ENCODE data around the gene SNX11. TPM values are rescaled to one million over a fixed set of nuclear protein-coding genes. Genes with fewer than 3 reads are reported as not detected.
A peak's percentile ranks its signal among the peaks of the same experiment; 100 is the strongest.
"Not testable (repeated sequence)": the region's sequence is repeated elsewhere in the genome, so short reads cannot be mapped to it uniquely, and the experiment has no call there.

The SNX11 gene
- total RNA-seq, 1 donor from 2014 or later, result 34.9 TPM

- not testable (repeated sequence) for H3K4me3 Mint-ChIP-seq, H3K27me3 Mint-ChIP-seq, H3K27ac Mint-ChIP-seq, DNase-seq, H3K4me1 Mint-ChIP-seq, H3K9me3 Mint-ChIP-seq
- peaks cover 38% of the 10 kb centered on the region for H3K36me3 Mint-ChIP-seq (ENCODE audit: low read depth)
- intact Hi-C loops (cut with micrococcal nuclease), result loop anchor here (1.0 kb wide), 1 partner anchor 48 kb away; no protein-coding TSS in a partner anchor
Observed at GRCh38 chr17:48073566-48074094, 33.9 kb upstream of the SNX11 start.

GRCh38 chr17:48074322-48075081 is 33.1 kb upstream of the SNX11 start:
- peaks cover 33% of the 10 kb centered on the region for H3K36me3 Mint-ChIP-seq (ENCODE audit: low read depth)
- no peak overlapping the region for H3K27ac Mint-ChIP-seq
- intact Hi-C loops (cut with micrococcal nuclease), result loop anchor here (1.0 kb wide), 1 partner anchor 49 kb away; no protein-coding TSS in a partner anchor
- DNase-seq, result peak; percentile 93
- H3K4me3 Mint-ChIP-seq, result no peak overlapping the region
- H3K4me1 Mint-ChIP-seq, result peaks cover 3% of the 10 kb centered on the region
- no peaks in the 10 kb centered on the region for H3K9me3 Mint-ChIP-seq
- no peaks in the 10 kb centered on the region for H3K27me3 Mint-ChIP-seq

GRCh38 chr17:48077152-48077551 is 30.4 kb upstream of the SNX11 start:
- H3K4me1 Mint-ChIP-seq; DNase-seq; H3K27ac Mint-ChIP-seq; H3K4me3 Mint-ChIP-seq; intact Hi-C loops (cut with micrococcal nuclease); H3K9me3 Mint-ChIP-seq; H3K27me3 Mint-ChIP-seq: not testable (repeated sequence)
- peaks cover 21% of the 10 kb centered on the region for H3K36me3 Mint-ChIP-seq (ENCODE audit: low read depth)

GRCh38 chr17:48081858-48082257 is 25.7 kb upstream of the SNX11 start:
- no peaks in the 10 kb centered on the region for H3K9me3 Mint-ChIP-seq
- no peak for DNase-seq
- no peaks in the 10 kb centered on the region for H3K36me3 Mint-ChIP-seq (ENCODE audit: low read depth)
- H3K27me3 Mint-ChIP-seq, result no peaks in the 10 kb centered on the region
- intact Hi-C loops (cut with micrococcal nuclease), result loop anchor here (2.0 kb wide), 1 partner anchor 49 kb away; no protein-coding TSS in a partner anchor
- no peak overlapping the region for H3K4me3 Mint-ChIP-seq
- H3K4me1 Mint-ChIP-seq, result peaks cover 2% of the 10 kb centered on the region
- no peak overlapping the region for H3K27ac Mint-ChIP-seq

- no peak for DNase-seq
- Mint-ChIP-seq H3K27ac (no peak overlapping the region), H3K27me3 (no peaks in the 10 kb centered on the region), H3K4me3 (no peak overlapping the region), H3K9me3 (no peaks in the 10 kb centered on the region), H3K4me1 (peaks cover 3% of the 10 kb centered on the region), H3K36me3 (ENCODE audit: low read depth) (peaks cover 4% of the 10 kb centered on the region)
- intact Hi-C loops (cut with micrococcal nuclease), result no loop called here
Observed at GRCh38 chr17:48084932-48085331, 22.6 kb upstream of the SNX11 start.

- intact Hi-C loops (cut with micrococcal nuclease), result no loop called here
- Mint-ChIP-seq H3K9me3 (no peaks in the 10 kb centered on the region), H3K27me3 (no peaks in the 10 kb centered on the region), H3K4me1 (peaks cover 6% of the 10 kb centered on the region), H3K36me3 (ENCODE audit: low read depth) (peaks cover 21% of the 10 kb centered on the region), H3K27ac (no peak overlapping the region), H3K4me3 (no peak overlapping the region)
- no peak for DNase-seq
Observed at GRCh38 chr17:48093341-48094045, 14.1 kb upstream of the SNX11 start.

- Mint-ChIP-seq H3K27ac (no peak overlapping the region), H3K4me3 (no peak overlapping the region), H3K4me1 (peaks cover 8% of the 10 kb centered on the region), H3K9me3 (no peaks in the 10 kb centered on the region), H3K27me3 (no peaks in the 10 kb centered on the region), H3K36me3 (ENCODE audit: low read depth) (peaks cover 17% of the 10 kb centered on the region)
- intact Hi-C loops (cut with micrococcal nuclease), result no loop called here
- no peak for DNase-seq
Observed at GRCh38 chr17:48095611-48096010, 12.0 kb upstream of the SNX11 start.

- no peaks in the 10 kb centered on the region for H3K9me3 Mint-ChIP-seq
- peaks cover 28% of the 10 kb centered on the region for H3K4me1 Mint-ChIP-seq
- H3K4me3 Mint-ChIP-seq, result peak overlapping the region; percentile 99
- intact Hi-C loops (cut with micrococcal nuclease), result loop anchor here (2.0 to 10.0 kb wide), 4 partner anchors 51 to 795 kb away; partner anchors contain the start of genes ATP5MC1, HOXB3, HOXB5 and NFE2L1
- no peak overlapping the region for H3K27ac Mint-ChIP-seq
- no peaks in the 10 kb centered on the region for H3K27me3 Mint-ChIP-seq
- no peak for DNase-seq
- H3K36me3 Mint-ChIP-seq (ENCODE audit: low read depth), result peaks cover 9% of the 10 kb centered on the region
Observed at GRCh38 chr17:48100160-48100559, 7.4 kb upstream of the SNX11 start.

GRCh38 chr17:48100591-48101011 is 7.0 kb upstream of the SNX11 start:
- no peaks in the 10 kb centered on the region for H3K27me3 Mint-ChIP-seq
- H3K27ac Mint-ChIP-seq, result peak overlapping the region; percentile 89
- DNase-seq, result no peak
- intact Hi-C loops (cut with micrococcal nuclease), result loop anchor here (1.0 to 10.0 kb wide), 5 partner anchors 52 to 794 kb away; partner anchors contain the start of genes ATP5MC1, HOXB3, HOXB5 and NFE2L1
- peaks cover 28% of the 10 kb centered on the region for H3K4me1 Mint-ChIP-seq
- H3K36me3 Mint-ChIP-seq (ENCODE audit: low read depth), result peaks cover 9% of the 10 kb centered on the region
- peak overlapping the region; percentile 99 for H3K4me3 Mint-ChIP-seq
- no peaks in the 10 kb centered on the region for H3K9me3 Mint-ChIP-seq

- H3K27ac Mint-ChIP-seq, result peak within 1 kb of the TSS; percentile 89
- intact Hi-C loops (cut with micrococcal nuclease), result loop anchor here (1.0 to 10.0 kb wide), 5 partner anchors 52 to 794 kb away; partner anchors contain the start of genes ATP5MC1, HOXB3, HOXB5 and NFE2L1
- no peaks in the 10 kb centered on the region for H3K27me3 Mint-ChIP-seq
- H3K36me3 Mint-ChIP-seq (ENCODE audit: low read depth), result peaks cover 7% of the 10 kb centered on the region
- H3K9me3 Mint-ChIP-seq, result no peaks in the 10 kb centered on the region
- peak within 1 kb of the TSS; percentile 99 for H3K4me3 Mint-ChIP-seq
- H3K4me1 Mint-ChIP-seq, result peaks cover 28% of the 10 kb centered on the region
- DNase-seq, result peak; percentile 98
Observed at GRCh38 chr17:48101012-48101720, 6.4 kb upstream of the SNX11 start, which contains the start of gene CBX1. TSS of gene CBX1 (minus strand) at chr17:48101478. CDS start at chr17:48077004, 24,474 bp downstream.

GRCh38 chr17:48102043-48102750 is 5.4 kb upstream of the SNX11 start:
- H3K36me3 Mint-ChIP-seq (ENCODE audit: low read depth), result peaks cover 6% of the 10 kb centered on the region
- H3K4me1 Mint-ChIP-seq, result peaks cover 33% of the 10 kb centered on the region
- no peaks in the 10 kb centered on the region for H3K27me3 Mint-ChIP-seq
- H3K27ac Mint-ChIP-seq, result peak overlapping the region; percentile 76
- intact Hi-C loops (cut with micrococcal nuclease), result loop anchor here (10.0 kb wide), 3 partner anchors 157 to 793 kb away; partner anchors contain the start of genes ATP5MC1, HOXB3, HOXB5 and PNPO
- H3K4me3 Mint-ChIP-seq, result peak overlapping the region; percentile 99
- no peaks in the 10 kb centered on the region for H3K9me3 Mint-ChIP-seq
- no peak for DNase-seq

- Mint-ChIP-seq H3K27ac (peak overlapping the region; percentile 48), H3K4me1 (peaks cover 35% of the 10 kb centered on the region), H3K36me3 (ENCODE audit: low read depth) (peaks cover 9% of the 10 kb centered on the region), H3K27me3 (no peaks in the 10 kb centered on the region), H3K9me3 (no peaks in the 10 kb centered on the region), H3K4me3 (peak overlapping the region; percentile 44)
- peak; percentile 82 for DNase-seq
- intact Hi-C loops (cut with micrococcal nuclease), result loop anchor here (10.0 kb wide), 3 partner anchors 158 to 792 kb away; partner anchors contain the start of genes ATP5MC1, HOXB3, HOXB5 and PNPO
Observed at GRCh38 chr17:48102798-48103715, 4.5 kb upstream of the SNX11 start.
